Spleen (tissue), 11 donors: Measurements from ENCODE around the gene GBA3. TPM values are rescaled to one million over a fixed set of nuclear protein-coding genes. Genes with fewer than 3 reads are reported as not detected.

Experiments
- DNase-seq: peaks from one replicate; pipeline ENCODE4 v3.0.0-alpha.2; 2020
- H3K27ac ChIP-seq, 8 donors: fragments of 200-600 bp; sonication (generic) in 7 of 8; 1 replicate in 4 of 8; 2 replicates in 4 of 8; pipeline versions ENCODE4 v1.5.0 to v1.8.0; 2016 to 2021; ENCODE audit warnings: inconsistent platforms in 4 of 8, mild to moderate bottlenecking in 4 of 8, moderate library complexity in 1 of 8
- H3K27me3 ChIP-seq, 7 donors: fragments of 200-600 bp; sonication (generic) in 6 of 7; replicated peaks in 1 of 7; 1 replicate in 4 of 7; 2 replicates in 3 of 7; pipeline versions ENCODE4 v1.5.0 to v1.8.0; 2016 to 2021; ENCODE audit warnings: inconsistent platforms in 3 of 7, mild to moderate bottlenecking in 1 of 7
- H3K36me3 ChIP-seq, 6 donors: fragments of 200-600 bp; sonication (generic) in 5 of 6; 1 replicate in 4 of 6; 2 replicates in 2 of 6; pipeline versions ENCODE4 v1.5.0 to v1.8.0; 2016 to 2021; ENCODE audit warnings: inconsistent platforms in 2 of 6
- H3K4me1 ChIP-seq, 6 donors: fragments of 200-600 bp; sonication (generic) in 5 of 6; 1 replicate in 3 of 6; 2 replicates in 3 of 6; pipeline versions ENCODE4 v1.5.0 to v1.8.0; 2016 to 2021; ENCODE audit warnings: inconsistent platforms in 3 of 6
- H3K4me3 ChIP-seq, 8 donors: fragments of 200-600 bp; sonication (generic) in 7 of 8; 1 replicate in 4 of 8; 2 replicates in 4 of 8; pipeline versions ENCODE4 v1.5.0 to v1.8.0; 2016 to 2021; ENCODE audit warnings: inconsistent platforms in 4 of 8, mild to moderate bottlenecking in 4 of 8, moderate library complexity in 2 of 8
- H3K9me3 ChIP-seq, 8 donors: fragments of 200-600 bp; sonication (generic) in 7 of 8; 1 replicate in 4 of 8; 2 replicates in 4 of 8; pipeline versions ENCODE4 v1.5.0 to v1.8.0; 2016 to 2021; ENCODE audit warnings: inconsistent platforms in 4 of 8
- POLR2A ChIP-seq, 3 donors: fragments of 450-650 bp; IDR thresholded peaks; one replicate each; pipeline ENCODE4 v1.5.1; 2017; ENCODE audit warnings: antibody characterized with exemption in 3 of 3, mild to moderate bottlenecking in 1 of 3
- POLR2AphosphoS5 ChIP-seq, 3 donors: sonication (generic); formaldehyde crosslinking; IDR thresholded peaks; one replicate each; pipeline ENCODE4 v1.5.1; 2017; ENCODE audit warnings: antibody characterized with exemption in 3 of 3
- WGBS, 5 donors: extraction: QIAGEN DNeasy Blood & Tissue Kit in 3 of 5; methylation state at CpG; one replicate each; pipeline versions ENCODE4 v1.1.5 to v1.1.7; 2013 to 2018; 5-methylcytosine and 5-hydroxymethylcytosine counted together
- intact Hi-C: fragments of 100-400 bp; cut with DNase I; formaldehyde crosslinking; loops from one replicate; pipeline ENCODE4 v1.15.0; 2023; ENCODE audit warnings: low total_unique reads
- polyA plus RNA-seq, 3 donors: library from polyadenylated mRNA; stranded (reverse); fragments of 200-250 nt; gene quantifications; one replicate each; pipeline ENCODE4 v1.2.1, GENCODE V29; 2013
- total RNA-seq, 7 donors: library from RNA; depleted of rRNA in 3 of 7; stranded (reverse); fragments of >200 nt in 3 of 7; fragmentation: NEBNext Ultra II Directional in 4 of 7; extraction: Animal tissue kit (Norgen Biotek cat#: 25700) in 4 of 7; gene quantifications; one replicate each; pipeline versions ENCODE4 v1.1.0 to v1.2.1, GENCODE V29; 2016 to 2021
- TF ChIP-seq, protein P1 (sequence below), 11 experiments: fragments of 200-600 bp in 7 of 11; fragments of 450-650 bp in 4 of 11; sonication (generic) in 4 of 11; IDR thresholded peaks in 8 of 11; conservative IDR thresholded peaks in 3 of 11; 1 replicate in 7 of 11; 2 replicates in 4 of 11; pipeline versions ENCODE4 v1.4.0 to v1.8.0; 2016 to 2021; ENCODE audit warnings: antibody characterized with exemption in 11 of 11, inconsistent platforms in 4 of 11, mild to moderate bottlenecking in 1 of 11
- donor health status: healthy with polysubstance abuse.
- donor health status: DM: no; HTN: no; CAD: no; lungs with moderate emphysema.
- donor health status: DM: no; HTN: no; CAD: no.
- donor health status: Bipolar disorder and iron deficiency.
- donor health status: healthy.
- donor health status: DM: no; HTN: no; CAD: no.
- donor health status: DM: yes; HTN: yes; CAD: no.

GBA3 gene
- total and polyA plus RNA-seq, 10 donors: 0.43 to 33.1 (median 12.9) TPM

DNA sequence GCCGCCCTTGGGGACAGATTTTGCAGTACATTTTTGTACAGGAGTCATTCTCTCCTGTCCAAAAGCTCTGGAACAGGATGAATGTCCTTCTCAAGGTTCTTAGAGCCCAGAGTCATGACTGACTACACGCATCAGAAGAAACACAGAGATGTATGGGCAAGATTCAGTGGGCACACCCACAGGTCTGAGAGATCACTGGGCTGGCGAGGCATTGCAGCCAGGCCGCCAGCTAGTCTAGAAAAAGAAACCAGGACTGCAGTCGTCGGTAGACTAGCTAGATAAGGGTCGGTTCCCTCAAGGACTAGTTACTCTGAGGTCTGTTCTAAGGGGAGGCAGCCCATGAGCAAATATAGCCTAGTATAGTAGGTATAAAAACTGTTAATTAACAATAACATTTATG lies 19.8 kb downstream of the GBA3 start:
- TF ChIP-seq, protein P1, sequence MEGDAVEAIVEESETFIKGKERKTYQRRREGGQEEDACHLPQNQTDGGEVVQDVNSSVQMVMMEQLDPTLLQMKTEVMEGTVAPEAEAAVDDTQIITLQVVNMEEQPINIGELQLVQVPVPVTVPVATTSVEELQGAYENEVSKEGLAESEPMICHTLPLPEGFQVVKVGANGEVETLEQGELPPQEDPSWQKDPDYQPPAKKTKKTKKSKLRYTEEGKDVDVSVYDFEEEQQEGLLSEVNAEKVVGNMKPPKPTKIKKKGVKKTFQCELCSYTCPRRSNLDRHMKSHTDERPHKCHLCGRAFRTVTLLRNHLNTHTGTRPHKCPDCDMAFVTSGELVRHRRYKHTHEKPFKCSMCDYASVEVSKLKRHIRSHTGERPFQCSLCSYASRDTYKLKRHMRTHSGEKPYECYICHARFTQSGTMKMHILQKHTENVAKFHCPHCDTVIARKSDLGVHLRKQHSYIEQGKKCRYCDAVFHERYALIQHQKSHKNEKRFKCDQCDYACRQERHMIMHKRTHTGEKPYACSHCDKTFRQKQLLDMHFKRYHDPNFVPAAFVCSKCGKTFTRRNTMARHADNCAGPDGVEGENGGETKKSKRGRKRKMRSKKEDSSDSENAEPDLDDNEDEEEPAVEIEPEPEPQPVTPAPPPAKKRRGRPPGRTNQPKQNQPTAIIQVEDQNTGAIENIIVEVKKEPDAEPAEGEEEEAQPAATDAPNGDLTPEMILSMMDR (IDR thresholded peaks at IDR 0.05 in 8 of 11, conservative IDR thresholded peaks at IDR 0.05 in 3 of 11): no peak
- TF ChIP-seq POLR2A (IDR thresholded peaks at IDR 0.05) (no peak), POLR2AphosphoS5 (IDR thresholded peaks at IDR 0.05) (no peak)
- 71 to 90% (median 85%) methylated on average over 7 of the region's 7 CpGs for WGBS, 5 donors
- Histone ChIP-seq H3K4me1 (no peaks in the 10 kb centered on the region), H3K36me3 (no peaks in the 10 kb centered on the region), H3K4me3 (no peak overlapping the region), H3K9me3 (no peaks in the 10 kb centered on the region), H3K27ac (peak overlapping the region in 1 of 8 donors; percentile 7), H3K27me3 (no peaks in the 10 kb centered on the region)
- DNase-seq: no peak
- intact Hi-C loops: no loop called here

DNA sequence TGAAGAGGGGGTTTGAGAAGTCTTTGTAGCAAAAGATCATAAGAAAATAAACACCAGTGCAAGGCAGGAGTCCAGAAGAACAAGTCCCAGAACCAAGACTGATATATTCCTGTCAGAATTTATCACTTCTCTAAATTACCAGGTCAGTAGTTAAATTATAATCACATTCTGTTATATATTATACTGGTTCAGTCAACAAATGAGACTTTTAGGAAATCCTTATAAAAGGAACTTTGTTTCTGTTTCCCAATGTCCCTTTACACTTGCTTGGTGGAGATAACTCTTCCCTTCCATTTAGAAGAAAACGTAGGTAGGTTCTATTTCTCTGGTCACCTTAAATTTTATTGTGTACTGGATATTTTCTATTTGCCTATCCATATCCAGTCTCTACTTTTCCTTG lies 21.1 kb downstream of the GBA3 start:
- no peak for DNase-seq
- Histone ChIP-seq H3K27me3 (no peaks in the 10 kb centered on the region), H3K36me3 (no peaks in the 10 kb centered on the region), H3K9me3 (peaks cover 0 to 2% (median 0%) of the 10 kb centered on the region in 8 donors), H3K4me1 (no peaks in the 10 kb centered on the region), H3K27ac (no peak overlapping the region), H3K4me3 (no peak overlapping the region)
- no peak for TF ChIP-seq POLR2A (IDR thresholded peaks at IDR 0.05)
- TF ChIP-seq, protein P1 (IDR thresholded peaks at IDR 0.05 in 8 of 11, conservative IDR thresholded peaks at IDR 0.05 in 3 of 11): no peak
- TF ChIP-seq POLR2AphosphoS5 (IDR thresholded peaks at IDR 0.05): no peak
- intact Hi-C loops: no loop called here
- WGBS, 5 donors: 68 to 85% (median 77%) methylated on average over 1 of the region's 1 CpG

DNA sequence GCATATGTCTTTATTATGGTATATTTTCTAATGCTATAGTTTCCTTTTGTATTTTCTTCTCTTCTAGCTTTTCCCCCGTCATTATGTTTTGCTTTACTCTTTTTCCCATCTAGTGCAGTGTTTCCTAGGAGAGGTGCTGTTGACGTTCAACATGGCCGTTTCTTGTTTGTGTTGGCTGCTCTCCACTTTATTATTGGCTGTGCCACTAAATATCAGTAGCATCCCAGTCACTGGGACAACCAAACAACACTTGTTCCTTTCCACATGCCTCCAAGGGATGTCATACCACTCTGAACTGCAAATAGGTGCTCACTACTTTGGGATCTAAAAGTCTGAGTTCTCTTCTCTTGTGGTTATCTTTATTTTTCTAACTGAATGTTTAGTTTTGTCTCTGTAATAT lies 26.5 kb downstream of the GBA3 start:
- no peak overlapping the region for H3K4me3 ChIP-seq
- H3K36me3 ChIP-seq: no peaks in the 10 kb centered on the region
- no peak for DNase-seq
- H3K9me3 ChIP-seq: peaks cover 0 to 7% (median 0%) of the 10 kb centered on the region in 8 donors
- H3K27ac ChIP-seq: no peak overlapping the region
- WGBS, 5 donors: 77 to 92% (median 86%) methylated on average over 3 of the region's 3 CpGs
- no peaks in the 10 kb centered on the region for H3K4me1 ChIP-seq
- intact Hi-C loops: no loop called here
- TF ChIP-seq POLR2A (IDR thresholded peaks at IDR 0.05) (no peak), POLR2AphosphoS5 (IDR thresholded peaks at IDR 0.05) (no peak)
- TF ChIP-seq, protein P1 (IDR thresholded peaks at IDR 0.05 in 8 of 11, conservative IDR thresholded peaks at IDR 0.05 in 3 of 11): no peak
- no peaks in the 10 kb centered on the region for H3K27me3 ChIP-seq

DNA sequence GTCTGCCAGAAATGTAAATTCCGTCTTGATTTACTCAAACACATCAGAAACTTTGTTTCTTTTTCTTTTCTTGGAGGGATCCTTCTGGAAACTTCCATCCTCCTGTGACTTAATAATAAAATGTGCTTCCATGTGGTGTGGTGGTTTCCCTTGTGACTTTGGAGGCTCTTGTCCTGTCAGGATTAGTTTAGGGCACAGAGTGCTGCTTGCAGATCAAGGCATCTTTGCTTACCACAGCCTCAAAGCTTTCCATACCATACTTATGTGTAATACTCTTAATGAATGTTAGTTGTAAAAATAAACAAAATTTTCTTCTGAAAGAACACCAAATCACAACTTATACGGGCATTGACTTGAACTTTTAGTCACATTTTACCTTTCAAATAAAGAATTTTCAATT lies 27.4 kb downstream of the GBA3 start:
- Histone ChIP-seq H3K27me3 (no peaks in the 10 kb centered on the region), H3K36me3 (no peaks in the 10 kb centered on the region), H3K4me3 (no peak overlapping the region), H3K4me1 (no peaks in the 10 kb centered on the region), H3K9me3 (peaks cover 0 to 7% (median 0%) of the 10 kb centered on the region in 8 donors), H3K27ac (no peak overlapping the region)
- no peak for TF ChIP-seq POLR2AphosphoS5 (IDR thresholded peaks at IDR 0.05)
- TF ChIP-seq, protein P1 (IDR thresholded peaks at IDR 0.05 in 8 of 11, conservative IDR thresholded peaks at IDR 0.05 in 3 of 11): no peak
- TF ChIP-seq POLR2A (IDR thresholded peaks at IDR 0.05): no peak
- no peak for DNase-seq
- WGBS, 5 donors: 76 to 92% (median 87%) methylated on average over 2 of the region's 2 CpGs
- intact Hi-C loops: no loop called here
